HG03175 (cell line): ENCODE results near the gene OBSCN.
"Not testable (repeated sequence)": the region's sequence is repeated elsewhere in the genome, so short reads cannot be mapped to it uniquely, and the experiment has no call there.

Source experiments
- ATAC-seq: cut with Tn5 transposase; IDR thresholded peaks from one replicate; pipeline ENCODE4 v1.9.1; 2021; ENCODE audit warnings: mild to moderate bottlenecking, moderate library complexity; ENCODE audit not compliant: unreplicated experiment

Gene OBSCN

DNA sequence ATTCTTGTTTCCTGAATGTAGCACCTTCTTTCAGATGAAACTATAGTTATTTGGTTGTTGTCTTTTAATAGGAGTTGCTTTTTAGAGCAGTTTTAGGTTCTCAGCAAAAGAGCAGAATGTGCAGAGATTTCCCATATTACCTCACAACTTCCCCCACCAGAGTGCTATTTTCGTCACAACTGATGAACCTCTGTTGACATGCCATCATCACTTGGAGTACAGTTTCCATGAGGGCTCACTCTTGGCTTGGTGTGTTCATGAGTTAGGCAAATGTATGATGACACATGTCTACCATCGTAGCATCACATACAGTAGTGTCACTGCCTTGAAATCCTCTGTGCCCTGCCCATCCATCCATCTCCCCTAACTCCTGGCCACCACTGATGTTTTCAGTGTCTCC, 38.5 kb upstream of the OBSCN start:
- no peak for ATAC-seq

GRCh38 chr1:228170666-228171065, 37.2 kb upstream of the OBSCN start:
- no peak for ATAC-seq

- ATAC-seq, result no peak
Observed at GRCh38 chr1:228171221-228171891, 36.5 kb upstream of the OBSCN start.

DNA sequence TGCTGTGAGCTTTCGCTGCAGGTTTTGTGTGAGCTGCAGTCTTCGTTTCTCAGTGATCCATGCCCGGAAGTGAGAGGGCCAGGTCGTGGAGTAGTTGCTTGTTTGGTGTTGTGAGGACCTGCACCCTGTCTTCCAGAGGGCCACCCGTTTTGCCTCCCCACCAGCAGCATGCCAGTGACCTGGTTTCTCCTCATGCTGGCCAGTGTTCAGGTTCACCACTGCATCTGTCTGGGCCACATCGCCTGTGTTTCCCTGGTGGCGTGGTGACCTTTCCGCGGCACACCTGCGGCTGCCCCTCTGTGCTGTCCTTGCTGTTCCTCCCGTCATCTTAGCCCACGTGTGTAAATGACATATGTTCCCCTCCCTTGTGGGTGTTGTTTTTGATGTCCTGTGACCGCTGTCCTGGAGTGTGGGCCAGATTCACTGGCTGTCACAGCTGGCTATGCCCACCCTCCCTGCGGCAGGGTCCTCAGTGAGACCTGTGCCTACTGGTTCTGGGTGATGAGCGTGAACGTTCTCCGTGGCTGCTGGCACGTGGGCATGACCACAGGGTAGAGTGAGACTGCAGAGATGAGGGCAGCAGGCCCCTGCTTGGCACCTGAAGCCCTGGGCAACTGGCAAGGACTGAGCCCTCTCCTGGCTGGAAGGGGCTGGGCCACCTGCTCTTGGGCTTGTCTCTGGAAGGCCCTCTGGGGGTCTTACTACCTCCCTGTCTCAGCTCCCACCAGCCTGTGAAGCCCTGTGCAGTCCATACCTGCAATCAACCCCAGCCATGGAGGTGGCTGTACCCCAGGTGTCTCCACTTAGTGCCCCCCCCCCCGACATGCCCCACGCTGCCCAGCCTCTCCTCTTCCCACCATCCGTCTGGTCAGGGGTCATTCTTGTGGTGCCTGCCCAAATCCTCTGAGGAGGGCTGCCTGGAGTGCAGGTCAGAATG, 35.0 kb upstream of the OBSCN start:
- no peak for ATAC-seq

- ATAC-seq, result not testable (repeated sequence)
Observed at GRCh38 chr1:228173528-228174481, 34.0 kb upstream of the OBSCN start.

GRCh38 chr1:228174482-228175315, 33.1 kb upstream of the OBSCN start:
- ATAC-seq, result no peak

DNA sequence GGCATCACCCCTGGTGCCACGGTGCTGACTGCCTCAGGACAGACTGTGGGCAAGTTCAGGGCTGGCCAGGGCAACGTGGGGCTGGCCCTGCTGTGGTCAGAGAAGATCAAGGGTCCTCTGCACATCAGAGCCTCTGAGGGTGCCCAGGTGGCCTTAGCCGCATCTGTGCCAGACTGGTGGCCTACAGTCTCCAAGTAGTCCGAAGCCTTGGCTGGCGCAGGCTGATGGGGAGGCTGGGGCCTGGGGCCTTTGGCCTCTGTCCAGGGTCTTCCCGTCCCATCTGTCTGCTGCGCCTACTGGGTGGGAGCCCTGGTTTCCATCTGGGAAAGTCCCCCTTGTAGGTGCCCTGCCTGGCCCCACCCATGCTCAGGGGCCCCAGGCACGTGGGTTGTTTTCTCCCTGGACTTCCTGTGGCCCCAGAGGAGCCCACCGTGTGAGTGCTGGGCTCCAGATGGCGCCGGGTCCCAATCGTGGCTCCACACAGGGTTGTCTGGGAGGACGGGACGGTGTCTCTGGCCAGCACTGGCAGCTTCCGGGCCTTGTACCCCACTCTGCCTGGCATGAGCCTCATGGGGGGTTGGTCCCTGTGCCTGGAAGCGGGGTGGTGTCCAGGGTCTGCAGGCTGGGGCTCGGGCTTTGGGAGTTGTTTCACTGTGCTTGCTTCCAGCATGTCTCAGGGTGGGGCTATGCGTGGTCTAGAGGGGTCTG, 32.4 kb upstream of the OBSCN start:
- ATAC-seq, result no peak

GRCh38 chr1:228176024-228176395, 31.8 kb upstream of the OBSCN start:
- no peak for ATAC-seq

DNA sequence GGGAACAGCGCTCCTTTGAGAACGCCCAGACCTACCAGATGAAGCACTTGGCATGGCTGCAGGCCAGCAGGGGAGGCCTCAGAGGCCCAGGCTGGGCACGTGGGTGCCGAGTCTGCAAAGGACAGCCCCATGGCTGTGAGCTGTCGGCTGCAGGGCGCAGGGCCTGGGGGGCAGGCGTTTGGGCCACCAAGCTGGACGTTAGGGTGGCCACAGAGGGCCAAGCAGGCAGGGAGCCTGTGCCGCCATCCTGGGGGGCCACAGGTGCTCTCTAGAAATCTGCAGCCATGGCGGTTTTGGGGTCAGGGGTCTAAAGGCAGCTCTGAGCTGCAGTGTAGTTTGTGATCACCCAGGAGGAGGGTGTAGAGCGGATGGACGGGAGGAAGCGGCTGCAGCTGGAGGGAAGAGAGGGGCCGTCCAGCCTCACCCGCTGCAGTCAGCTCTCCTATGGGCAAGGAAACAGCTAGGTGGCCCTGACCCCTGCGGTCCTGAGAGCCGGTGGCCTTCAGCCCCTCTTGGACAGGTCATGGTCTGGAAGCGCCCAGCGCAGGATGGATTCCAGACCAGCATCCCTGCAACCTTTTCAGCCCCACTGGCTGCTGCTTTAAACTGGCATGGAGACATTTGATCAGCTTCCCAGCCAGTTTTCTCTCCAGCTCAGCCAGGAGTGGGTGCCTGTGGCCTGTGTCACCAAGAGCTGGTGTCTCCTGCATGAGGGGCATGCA, 31.2 kb upstream of the OBSCN start:
- no peak for ATAC-seq

DNA sequence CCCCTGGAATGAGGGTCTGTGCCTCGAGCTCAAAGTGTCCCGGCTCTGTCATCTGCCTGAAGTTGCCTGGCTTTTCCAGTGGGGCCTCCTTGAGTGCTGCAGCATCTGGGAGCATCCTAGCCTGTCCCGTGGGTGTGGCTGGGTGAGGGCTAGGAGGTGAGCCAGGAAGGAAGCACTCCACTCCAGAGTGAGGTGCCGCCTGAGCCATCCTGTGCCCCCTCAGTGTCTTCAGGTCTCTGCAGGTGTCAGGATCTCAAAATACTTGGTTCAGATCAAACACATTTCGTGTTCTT, 30.7 kb upstream of the OBSCN start:
- no peak for ATAC-seq

DNA sequence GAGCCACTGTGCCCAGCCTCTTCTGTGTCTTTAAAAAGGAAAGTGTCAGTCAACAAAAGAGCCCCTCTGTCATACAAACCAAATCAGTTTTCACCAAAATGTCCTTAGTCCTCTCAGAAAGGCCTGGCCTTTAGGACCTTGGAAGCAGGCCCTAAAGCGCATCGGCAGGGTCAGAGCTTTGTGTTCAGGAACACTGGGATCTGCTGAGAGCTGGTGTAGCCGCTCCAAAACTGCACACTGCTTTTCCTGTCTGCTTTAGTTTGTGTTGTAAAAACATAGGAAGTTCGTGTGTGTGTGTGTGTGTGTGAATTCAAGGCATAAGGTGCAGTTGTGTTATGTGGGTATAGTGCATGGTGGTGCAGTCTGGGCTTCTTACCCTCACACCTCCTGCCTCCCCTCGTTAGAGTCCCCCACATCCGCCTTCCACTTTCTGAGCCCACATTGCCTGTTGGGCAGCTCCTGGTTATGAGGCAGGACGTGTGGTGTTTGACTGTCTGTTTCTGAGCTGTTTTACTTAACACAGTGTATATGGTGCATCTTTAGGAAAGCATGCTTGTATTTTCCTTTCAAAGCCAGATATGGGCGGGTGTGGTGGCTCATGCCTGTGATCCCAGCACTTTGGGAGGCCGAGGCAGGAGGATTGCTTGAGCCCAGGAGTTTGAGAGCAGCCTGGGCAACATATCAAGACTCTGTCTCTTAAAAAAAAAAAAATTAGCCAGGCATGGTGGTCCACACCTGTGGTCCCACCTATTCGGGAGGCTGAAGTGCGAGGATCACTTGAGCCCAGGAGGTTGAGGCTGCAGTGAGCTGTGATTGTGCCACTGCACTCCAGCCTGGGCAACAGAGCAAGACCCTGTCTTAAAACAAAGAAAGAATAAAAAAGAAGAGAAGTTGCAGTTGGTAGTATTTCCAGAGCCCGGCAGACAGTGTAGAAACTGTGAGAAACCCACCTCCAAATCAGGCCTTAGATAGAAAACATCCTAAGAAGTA, 29.8 kb upstream of the OBSCN start:
- no peak for ATAC-seq

- ATAC-seq, result no peak
Observed at GRCh38 chr1:228178737-228179684, 28.8 kb upstream of the OBSCN start.

- ATAC-seq, result no peak
Observed at GRCh38 chr1:228180271-228180958, 27.4 kb upstream of the OBSCN start.

DNA sequence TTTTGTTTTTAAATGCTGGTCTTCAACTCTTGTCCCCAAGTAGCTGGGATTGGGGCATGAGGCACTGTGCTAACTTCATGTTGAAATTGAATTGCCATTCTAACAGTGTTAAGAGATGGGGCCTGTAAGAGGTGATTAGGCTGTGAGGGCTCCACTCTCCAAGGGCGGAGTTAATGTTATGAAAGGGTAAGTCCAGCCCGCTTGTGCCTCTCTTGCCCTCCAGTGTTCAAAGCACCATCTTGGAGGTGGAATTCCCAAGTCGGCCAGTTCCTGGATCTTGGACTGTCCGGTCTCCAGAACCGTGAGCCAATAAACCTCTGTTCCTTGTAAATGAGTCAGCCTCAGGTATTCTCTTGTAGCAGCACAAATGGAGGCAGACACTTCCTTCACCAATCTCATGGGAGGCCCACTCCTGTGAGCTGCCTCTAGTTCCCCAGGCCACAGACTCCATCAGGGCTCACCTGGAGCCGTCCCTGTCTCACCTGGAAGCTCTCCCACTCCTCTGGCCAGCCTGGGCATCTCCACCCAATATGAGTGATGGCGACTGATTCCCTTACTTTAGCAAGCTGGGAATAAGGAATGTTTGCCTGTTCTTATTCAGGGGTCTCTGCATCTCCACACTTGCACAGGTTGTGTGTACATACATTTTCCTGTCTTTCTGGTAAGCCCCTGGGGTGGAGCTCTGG, 26.7 kb upstream of the OBSCN start:
- no peak for ATAC-seq

DNA sequence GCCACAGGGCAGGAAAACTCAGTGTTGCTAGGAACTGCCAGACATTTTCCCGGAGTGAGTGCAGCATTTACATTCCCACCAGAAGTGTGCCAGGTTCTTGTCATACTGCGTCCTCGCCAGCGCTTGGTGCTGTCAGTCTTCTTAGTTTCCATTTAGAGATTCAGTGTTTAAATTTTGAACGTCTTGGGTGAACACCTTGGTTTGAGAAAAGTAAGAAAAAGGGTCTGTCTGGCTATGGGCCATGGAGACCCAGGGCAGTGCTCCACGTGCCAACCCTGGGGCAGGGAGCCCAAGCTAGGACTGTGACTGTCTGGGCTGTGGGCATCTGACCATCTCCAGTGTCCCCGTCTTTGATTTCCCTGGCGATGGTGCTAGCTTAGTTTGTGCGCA, 26.2 kb upstream of the OBSCN start:
- ATAC-seq, result no peak
